Upper lobe of right lung (tissue), 1 donor: ENCODE results near the gene SPATA21. TPM values are rescaled to one million over a fixed set of nuclear protein-coding genes. Genes with fewer than 3 reads are reported as not detected.

Experiments used
- ATAC-seq: fragments of 200-7000 bp; cut with Tn5 transposase; one replicate; pipeline ENCODE4 v1.9.1; 2020; ENCODE audit warnings: mild to moderate bottlenecking, moderate library complexity
- DNase-seq: peaks from one replicate; pipeline ENCODE4 v3.0.0-alpha.2; 2020
- H3K27ac ChIP-seq: fragments of 200-600 bp; one replicate; pipeline ENCODE4 v1.8.0; 2022
- H3K27me3 ChIP-seq: fragments of 200-600 bp; one replicate; pipeline ENCODE4 v1.8.0; 2022; ENCODE audit warnings: mild to moderate bottlenecking
- H3K36me3 ChIP-seq: fragments of 200-600 bp; one replicate; pipeline ENCODE4 v1.8.0; 2022
- H3K4me1 ChIP-seq: fragments of 200-600 bp; one replicate; pipeline ENCODE4 v1.8.0; 2022
- H3K4me3 ChIP-seq: fragments of 200-600 bp; one replicate; pipeline ENCODE4 v1.8.0; 2022; ENCODE audit warnings: mild to moderate bottlenecking
- H3K9me3 ChIP-seq: fragments of 200-600 bp; one replicate; pipeline ENCODE4 v1.8.0; 2022
- CTCF ChIP-seq: fragments of 200-600 bp; IDR thresholded peaks from one replicate; pipeline ENCODE4 v1.8.0; 2022; ENCODE audit warnings: antibody characterized with exemption
- intact Hi-C: fragments of 100-400 bp; cut with DNase I; formaldehyde crosslinking; loops from one replicate; pipeline ENCODE4 v1.11.0; 2022
- total RNA-seq: library from RNA; stranded (reverse); fragmentation: NEBNext Ultra II Directional; extraction: Animal tissue kit (Norgen Biotek cat#: 25700); gene quantifications from one replicate; pipeline ENCODE4 v1.2.1, GENCODE V29; 2021
- donor health status: DM: no; HTN: yes; CAD: no; lungs with severe emphysema.

Gene SPATA21
- total RNA-seq, 1 donor from 2014 or later = not detected

GRCh38 chr1:16451841-16452528, 14.8 kb upstream of the SPATA21 start:
- ATAC-seq (no peak), DNase-seq (peak; percentile 50)
- H3K27ac ChIP-seq = no peak overlapping the region
- H3K4me1 ChIP-seq = no peaks in the 10 kb centered on the region
- intact Hi-C loops = no loop called here
- peaks cover 99% of the 10 kb centered on the region for H3K36me3 ChIP-seq
- H3K27me3 ChIP-seq = no peaks in the 10 kb centered on the region
- H3K4me3 ChIP-seq = no peak overlapping the region
- H3K9me3 ChIP-seq = no peaks in the 10 kb centered on the region
- no peak for TF ChIP-seq CTCF

GRCh38 chr1:16450863-16451481, 13.7 kb upstream of the SPATA21 start:
- no peak overlapping the region for H3K4me3 ChIP-seq
- H3K4me1 ChIP-seq = no peaks in the 10 kb centered on the region
- DNase-seq (no peak), ATAC-seq (no peak)
- H3K27ac ChIP-seq = no peak overlapping the region
- no peak for TF ChIP-seq CTCF
- H3K9me3 ChIP-seq = no peaks in the 10 kb centered on the region
- H3K27me3 ChIP-seq = no peaks in the 10 kb centered on the region
- intact Hi-C loops = no loop called here
- H3K36me3 ChIP-seq = peaks cover 97% of the 10 kb centered on the region

GRCh38 chr1:16449666-16450065, 12.4 kb upstream of the SPATA21 start:
- Histone ChIP-seq H3K9me3 (no peaks in the 10 kb centered on the region), H3K27me3 (no peaks in the 10 kb centered on the region), H3K36me3 (peaks cover 98% of the 10 kb centered on the region), H3K27ac (no peak overlapping the region), H3K4me3 (no peak overlapping the region), H3K4me1 (no peaks in the 10 kb centered on the region)
- intact Hi-C loops = no loop called here
- ATAC-seq = no peak
- TF ChIP-seq CTCF = no peak
- peak; percentile 48 for DNase-seq

DNA sequence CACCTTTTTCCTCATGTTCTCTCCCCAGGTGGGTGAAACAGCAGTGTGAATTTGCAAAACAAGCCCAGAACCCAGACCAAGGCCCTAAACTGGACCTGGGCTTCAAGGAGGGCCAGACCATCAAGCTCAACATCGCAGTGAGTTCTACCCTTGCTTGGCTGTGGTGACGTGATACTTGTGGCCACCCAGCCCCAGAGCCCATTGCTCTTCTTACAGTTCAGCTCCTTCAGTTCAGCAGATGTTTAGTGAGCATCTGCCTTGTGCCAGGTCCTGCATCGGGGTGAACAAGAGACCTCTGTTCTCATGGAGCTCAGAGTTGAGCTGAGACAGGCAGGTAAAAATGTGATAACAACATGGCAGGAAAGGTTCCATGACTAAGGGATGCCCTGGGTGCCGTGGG, 11.8 kb upstream of the SPATA21 start:
- no peak for TF ChIP-seq CTCF
- Histone ChIP-seq H3K4me1 (no peaks in the 10 kb centered on the region), H3K27me3 (no peaks in the 10 kb centered on the region), H3K27ac (no peak overlapping the region), H3K36me3 (peaks cover 98% of the 10 kb centered on the region), H3K4me3 (no peak overlapping the region), H3K9me3 (no peaks in the 10 kb centered on the region)
- DNase-seq (no peak), ATAC-seq (no peak)
- intact Hi-C loops = no loop called here

GRCh38 chr1:16447641-16448040, 10.4 kb upstream of the SPATA21 start:
- Histone ChIP-seq H3K27ac (no peak overlapping the region), H3K27me3 (no peaks in the 10 kb centered on the region), H3K9me3 (no peaks in the 10 kb centered on the region), H3K4me3 (no peak overlapping the region), H3K36me3 (peaks cover 95% of the 10 kb centered on the region), H3K4me1 (peaks cover 10% of the 10 kb centered on the region)
- DNase-seq (peak; percentile 23), ATAC-seq (no peak)
- no peak for TF ChIP-seq CTCF
- intact Hi-C loops = no loop called here
